ENCODE data around the gene GABRB2. TPM values are rescaled to one million over a fixed set of nuclear protein-coding genes. Genes with fewer than 3 reads are reported as not detected.

Gene GABRB2
- total RNA-seq, 1 experiment from 2014 or later: not detected

DNA sequence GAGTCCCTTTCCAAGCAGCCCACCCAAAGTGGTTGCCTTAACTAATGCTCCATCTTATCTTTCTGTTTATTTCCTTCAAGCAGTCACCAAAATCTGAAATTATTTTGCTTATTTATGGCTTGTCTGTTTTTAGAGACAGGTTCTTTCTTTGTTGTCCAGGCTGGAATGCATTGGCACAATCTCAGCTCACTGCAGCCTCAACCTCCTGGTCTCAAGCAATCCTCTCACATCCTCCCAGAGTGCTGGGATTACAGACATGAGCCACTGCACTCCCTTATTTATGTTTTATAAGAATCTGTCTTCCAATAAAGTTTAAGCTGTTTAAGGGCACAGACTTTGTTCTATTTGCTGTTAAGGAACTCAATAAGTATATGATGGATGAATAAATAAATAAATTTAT lies 133.7 kb downstream of the GABRB2 start:
- ATAC-seq (no peak), DNase-seq (ENCODE audit: low read depth, low spot score) (no peak)
- CTCF ChIA-PET: no interaction called here
- Histone ChIP-seq H3K36me3 (ENCODE audit: control insufficient read depth, insufficient read depth, low read length) (no peaks in the 10 kb centered on the region), H3K4me1 (ENCODE audit: control insufficient read depth, insufficient read depth, low read length) (no peaks in the 10 kb centered on the region), H3K27me3 (ENCODE audit: control insufficient read depth, insufficient read depth, low read length) (no peaks in the 10 kb centered on the region), H3K9me3 (ENCODE audit: control insufficient read depth, insufficient read depth, low read depth, low read length) (no peaks in the 10 kb centered on the region), H3K4me3 (ENCODE audit: low read depth in 2 of 2, low read length in 2 of 2) (no peak overlapping the region), H3K27ac (ENCODE audit: low read length) (no peak overlapping the region)
- in situ Hi-C loops (cut with HindIII; ENCODE audit: low pct_unique_long_range_greater_than_20kb, low sequenced_read_pairs): no loop called here
- TF ChIP-seq SIN3A (IDR thresholded peaks at IDR 0.05; ENCODE audit: borderline replicate concordance, insufficient read depth, low read depth, low read length) (no peak), POLR2AphosphoS5 (IDR thresholded peaks at IDR 0.05; ENCODE audit: low read depth, low read length) (no peak), TCF7L2 (IDR thresholded peaks at IDR 0.05; ENCODE audit: low read depth, low read length) (no peak)
- TF ChIP-seq, protein P1, sequence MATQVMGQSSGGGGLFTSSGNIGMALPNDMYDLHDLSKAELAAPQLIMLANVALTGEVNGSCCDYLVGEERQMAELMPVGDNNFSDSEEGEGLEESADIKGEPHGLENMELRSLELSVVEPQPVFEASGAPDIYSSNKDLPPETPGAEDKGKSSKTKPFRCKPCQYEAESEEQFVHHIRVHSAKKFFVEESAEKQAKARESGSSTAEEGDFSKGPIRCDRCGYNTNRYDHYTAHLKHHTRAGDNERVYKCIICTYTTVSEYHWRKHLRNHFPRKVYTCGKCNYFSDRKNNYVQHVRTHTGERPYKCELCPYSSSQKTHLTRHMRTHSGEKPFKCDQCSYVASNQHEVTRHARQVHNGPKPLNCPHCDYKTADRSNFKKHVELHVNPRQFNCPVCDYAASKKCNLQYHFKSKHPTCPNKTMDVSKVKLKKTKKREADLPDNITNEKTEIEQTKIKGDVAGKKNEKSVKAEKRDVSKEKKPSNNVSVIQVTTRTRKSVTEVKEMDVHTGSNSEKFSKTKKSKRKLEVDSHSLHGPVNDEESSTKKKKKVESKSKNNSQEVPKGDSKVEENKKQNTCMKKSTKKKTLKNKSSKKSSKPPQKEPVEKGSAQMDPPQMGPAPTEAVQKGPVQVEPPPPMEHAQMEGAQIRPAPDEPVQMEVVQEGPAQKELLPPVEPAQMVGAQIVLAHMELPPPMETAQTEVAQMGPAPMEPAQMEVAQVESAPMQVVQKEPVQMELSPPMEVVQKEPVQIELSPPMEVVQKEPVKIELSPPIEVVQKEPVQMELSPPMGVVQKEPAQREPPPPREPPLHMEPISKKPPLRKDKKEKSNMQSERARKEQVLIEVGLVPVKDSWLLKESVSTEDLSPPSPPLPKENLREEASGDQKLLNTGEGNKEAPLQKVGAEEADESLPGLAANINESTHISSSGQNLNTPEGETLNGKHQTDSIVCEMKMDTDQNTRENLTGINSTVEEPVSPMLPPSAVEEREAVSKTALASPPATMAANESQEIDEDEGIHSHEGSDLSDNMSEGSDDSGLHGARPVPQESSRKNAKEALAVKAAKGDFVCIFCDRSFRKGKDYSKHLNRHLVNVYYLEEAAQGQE (IDR thresholded peaks at IDR 0.05; ENCODE audit: insufficient read depth in 1 of 2, low read depth in 2 of 2, low read length in 1 of 2): no peak
- TF ChIP-seq, protein P2, sequence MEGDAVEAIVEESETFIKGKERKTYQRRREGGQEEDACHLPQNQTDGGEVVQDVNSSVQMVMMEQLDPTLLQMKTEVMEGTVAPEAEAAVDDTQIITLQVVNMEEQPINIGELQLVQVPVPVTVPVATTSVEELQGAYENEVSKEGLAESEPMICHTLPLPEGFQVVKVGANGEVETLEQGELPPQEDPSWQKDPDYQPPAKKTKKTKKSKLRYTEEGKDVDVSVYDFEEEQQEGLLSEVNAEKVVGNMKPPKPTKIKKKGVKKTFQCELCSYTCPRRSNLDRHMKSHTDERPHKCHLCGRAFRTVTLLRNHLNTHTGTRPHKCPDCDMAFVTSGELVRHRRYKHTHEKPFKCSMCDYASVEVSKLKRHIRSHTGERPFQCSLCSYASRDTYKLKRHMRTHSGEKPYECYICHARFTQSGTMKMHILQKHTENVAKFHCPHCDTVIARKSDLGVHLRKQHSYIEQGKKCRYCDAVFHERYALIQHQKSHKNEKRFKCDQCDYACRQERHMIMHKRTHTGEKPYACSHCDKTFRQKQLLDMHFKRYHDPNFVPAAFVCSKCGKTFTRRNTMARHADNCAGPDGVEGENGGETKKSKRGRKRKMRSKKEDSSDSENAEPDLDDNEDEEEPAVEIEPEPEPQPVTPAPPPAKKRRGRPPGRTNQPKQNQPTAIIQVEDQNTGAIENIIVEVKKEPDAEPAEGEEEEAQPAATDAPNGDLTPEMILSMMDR (IDR thresholded peaks at IDR 0.05): no peak
- POLR2A ChIA-PET: no interaction called here
- intact Hi-C loops (cut with micrococcal nuclease; ENCODE audit: unreplicated experiment): no loop called here
- BruUV-seq (replicated peaks): no TSS peak

DNA sequence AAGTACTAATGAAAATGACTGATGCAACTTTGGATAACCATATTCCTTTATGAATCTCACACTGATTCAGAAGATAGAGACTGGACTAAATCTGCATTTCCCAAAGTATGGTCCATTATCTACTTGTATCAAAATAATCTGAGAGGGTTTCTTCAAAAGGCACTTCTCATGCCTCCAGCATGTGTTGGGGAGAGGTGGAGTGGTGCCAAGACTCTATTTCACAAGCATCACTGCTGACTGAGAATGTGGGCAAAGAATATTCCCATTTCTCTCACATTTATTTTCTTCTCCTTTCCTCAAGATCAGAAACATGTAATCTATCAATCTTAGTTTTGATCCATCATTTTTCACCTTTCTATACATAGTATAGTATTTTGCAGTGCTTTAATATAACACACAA lies 135.4 kb downstream of the GABRB2 start:
- no peak for DNase-seq (ENCODE audit: low read depth, low spot score)
- ATAC-seq: no peak
- intact Hi-C loops (cut with micrococcal nuclease; ENCODE audit: unreplicated experiment): no loop called here
- Histone ChIP-seq H3K27me3 (ENCODE audit: control insufficient read depth, insufficient read depth, low read length) (no peaks in the 10 kb centered on the region), H3K4me1 (ENCODE audit: control insufficient read depth, insufficient read depth, low read length) (no peaks in the 10 kb centered on the region), H3K27ac (ENCODE audit: low read length) (no peak overlapping the region), H3K9me3 (ENCODE audit: control insufficient read depth, insufficient read depth, low read depth, low read length) (no peaks in the 10 kb centered on the region), H3K36me3 (ENCODE audit: control insufficient read depth, insufficient read depth, low read length) (no peaks in the 10 kb centered on the region), H3K4me3 (ENCODE audit: low read depth in 2 of 2, low read length in 2 of 2) (no peak overlapping the region)
- POLR2A ChIA-PET: no interaction called here
- BruUV-seq (replicated peaks): no TSS peak
- in situ Hi-C loops (cut with HindIII; ENCODE audit: low pct_unique_long_range_greater_than_20kb, low sequenced_read_pairs): no loop called here
- CTCF ChIA-PET: no interaction called here
- TF ChIP-seq, protein P2 (IDR thresholded peaks at IDR 0.05): no peak

DNA sequence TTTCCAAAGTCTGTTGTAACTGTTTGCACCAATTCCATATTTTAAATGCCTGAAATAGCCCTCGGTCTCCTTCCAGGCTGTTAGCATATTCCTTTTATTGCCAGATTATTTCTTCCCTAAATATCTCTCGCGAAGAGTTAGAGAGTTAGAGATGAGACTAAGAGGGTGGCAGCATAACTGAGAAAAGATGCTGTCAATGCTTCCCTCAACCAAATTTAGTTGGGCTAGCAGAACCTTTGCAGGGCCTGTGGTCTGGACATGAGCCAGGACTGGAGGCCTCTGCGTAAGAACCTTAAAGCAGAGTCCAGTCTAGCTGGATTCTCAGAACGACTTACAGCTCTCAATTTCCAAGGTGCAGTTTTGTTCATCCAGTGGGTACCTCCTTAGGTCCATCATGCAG lies 135.9 kb downstream of the GABRB2 start:
- no peak for DNase-seq (ENCODE audit: low read depth, low spot score)
- H3K9me3 ChIP-seq (ENCODE audit: control insufficient read depth, insufficient read depth, low read depth, low read length): no peaks in the 10 kb centered on the region
- no peak for ATAC-seq
- intact Hi-C loops (cut with micrococcal nuclease; ENCODE audit: unreplicated experiment) (no loop called here), in situ Hi-C loops (cut with HindIII; ENCODE audit: low pct_unique_long_range_greater_than_20kb, low sequenced_read_pairs) (no loop called here)
- no TSS peak for BruUV-seq (replicated peaks)
- H3K4me3 ChIP-seq (ENCODE audit: low read depth in 2 of 2, low read length in 2 of 2): no peak overlapping the region
- CTCF ChIA-PET: no interaction called here
- H3K4me1 ChIP-seq (ENCODE audit: control insufficient read depth, insufficient read depth, low read length): no peaks in the 10 kb centered on the region
- no peaks in the 10 kb centered on the region for H3K27me3 ChIP-seq (ENCODE audit: control insufficient read depth, insufficient read depth, low read length)
- TF ChIP-seq SIN3A (IDR thresholded peaks at IDR 0.05; ENCODE audit: borderline replicate concordance, insufficient read depth, low read depth, low read length) (no peak), POLR2AphosphoS5 (IDR thresholded peaks at IDR 0.05; ENCODE audit: low read depth, low read length) (no peak), TCF7L2 (IDR thresholded peaks at IDR 0.05; ENCODE audit: low read depth, low read length) (no peak)
- TF ChIP-seq, protein P1 (IDR thresholded peaks at IDR 0.05; ENCODE audit: insufficient read depth in 1 of 2, low read depth in 2 of 2, low read length in 1 of 2): no peak
- TF ChIP-seq, protein P2 (IDR thresholded peaks at IDR 0.05): no peak
- POLR2A ChIA-PET: no interaction called here
- H3K36me3 ChIP-seq (ENCODE audit: control insufficient read depth, insufficient read depth, low read length): no peaks in the 10 kb centered on the region
- no peak overlapping the region for H3K27ac ChIP-seq (ENCODE audit: low read length)

All from Panc1 (cell line).